ENCODE data around the gene OR5A2.

- no peak for TF ChIP-seq CTCF (IDR thresholded peaks at IDR 0.05)
- no peak for TF ChIP-seq POLR2A (IDR thresholded peaks at IDR 0.05)
These were observed at the start of gene OR5A2 for GRCh38 chr11:59426361-59427067.
